ENCODE data around the gene XIST.

DNA sequence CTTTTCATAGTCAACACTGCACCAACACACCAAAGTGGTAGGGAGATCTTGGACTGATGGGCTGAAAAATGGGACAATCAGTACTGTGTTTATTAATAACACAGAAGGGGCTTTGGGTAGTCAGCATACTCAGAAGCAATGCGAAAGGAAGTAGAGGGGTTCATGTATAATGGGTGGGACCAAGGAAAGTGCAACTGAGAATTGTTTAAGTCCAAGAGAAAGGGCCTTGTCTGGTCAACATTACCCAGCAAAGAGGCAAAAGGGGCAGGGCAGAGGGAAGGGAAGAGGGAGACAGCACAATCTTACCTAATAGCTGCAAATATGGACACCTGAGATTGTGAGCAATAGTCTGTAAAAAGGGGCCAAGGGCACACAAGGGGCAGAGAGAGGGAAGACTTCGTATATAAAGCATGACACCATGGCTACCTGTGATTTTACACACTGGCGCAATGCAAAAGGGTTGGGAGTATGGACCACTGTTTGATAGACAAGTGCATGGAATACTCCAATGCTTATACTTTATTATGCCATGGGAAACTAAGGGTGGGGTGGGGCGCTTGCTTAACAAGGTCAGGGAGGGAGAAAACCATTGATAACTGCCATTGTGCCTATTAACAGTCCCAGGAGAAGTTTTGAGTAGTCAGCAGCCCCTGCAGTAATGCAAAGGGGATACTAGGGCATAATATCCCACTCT, 9.8 kb downstream of the XIST start:
- TF ChIP-seq CTCF (IDR thresholded peaks at IDR 0.05; ENCODE audit: low read length), result no peak
- TF ChIP-seq EZH2 (IDR thresholded peaks at IDR 0.05; ENCODE audit: borderline replicate concordance, low read length), result no peak

Data from OCI-LY1 (cell line).